ENCODE data around the gene TMEM236. TPM values are rescaled to one million over a fixed set of nuclear protein-coding genes. Genes with fewer than 3 reads are reported as not detected.

TMEM236 gene
- total and polyA plus RNA-seq, 2 donors (not counting 3 experiments of a cell fraction or from before 2014, with no cell fraction given) = 0.24 to 0.29 TPM

DNA sequence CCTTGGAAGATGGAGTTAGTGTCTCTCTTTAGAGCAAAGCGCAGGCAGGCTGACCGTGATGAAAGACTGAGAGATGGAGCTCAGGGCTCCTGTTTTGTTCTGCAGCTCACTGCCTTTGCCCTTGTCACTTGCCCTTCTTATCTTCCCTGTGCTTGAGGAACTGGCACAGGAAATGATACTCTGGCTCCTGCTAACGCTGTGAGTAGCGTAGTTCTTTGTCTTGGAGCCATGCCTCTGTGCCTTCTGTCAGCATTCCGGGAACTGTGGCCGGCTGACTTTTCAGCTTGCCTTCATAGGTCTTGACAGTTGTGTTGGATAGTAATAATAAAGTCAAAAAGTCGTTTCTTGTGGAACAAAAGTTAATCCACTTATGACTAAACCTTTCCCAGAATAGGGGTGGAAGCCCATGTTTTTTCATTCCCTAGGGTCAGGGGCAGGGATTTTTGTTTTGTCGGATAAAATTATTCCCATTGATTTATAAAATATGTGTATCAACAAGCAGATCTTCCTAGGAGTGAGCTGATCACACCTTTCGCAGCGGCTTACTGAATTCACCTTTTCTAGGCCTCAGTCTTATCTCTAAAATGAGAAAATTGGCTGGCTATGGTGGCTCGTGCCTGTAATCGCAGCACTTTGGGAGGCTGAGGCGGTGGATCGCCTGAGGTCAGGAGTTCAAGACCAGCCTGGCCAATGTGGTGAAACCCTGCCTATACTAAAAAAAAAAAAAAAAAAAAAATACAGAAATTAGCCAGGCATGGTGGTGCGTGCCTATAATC, 16.6 kb upstream of the TMEM236 start:
- no peaks in the 10 kb centered on the region for H3K36me3 ChIP-seq (ENCODE audit: control insufficient read depth in 2 of 2, extremely low read depth in 1 of 2, insufficient read depth in 2 of 2, low read length in 2 of 2)
- FAIRE-seq = peak; percentile 79
- no peaks in the 10 kb centered on the region for H3K79me2 ChIP-seq (ENCODE audit: control insufficient read depth, insufficient read depth, low read length)
- peak overlapping the region; percentile 23 for H3K4me2 ChIP-seq (ENCODE audit: insufficient read depth, low read length)
- H3K4me3 ChIP-seq (replicated peaks in 1 of 3; ENCODE audit: insufficient read depth in 1 of 3, low read depth in 1 of 3, low read length in 3 of 3) = no peak overlapping the region
- no peak for TF ChIP-seq EZH2 (IDR thresholded peaks at IDR 0.05; ENCODE audit: borderline replicate concordance, low read depth, low read length, severe bottlenecking)
- peak; percentile 62 for TF ChIP-seq GATA2 (IDR thresholded peaks at IDR 0.05; ENCODE audit: insufficient read depth, insufficient read length, low read depth, low read length)
- no peak for TF ChIP-seq JUN (IDR thresholded peaks at IDR 0.05; ENCODE audit: borderline replicate concordance, insufficient read depth, insufficient read length, low read depth)
- peak; percentile 81 for DNase-seq (ENCODE audit: low read depth, low spot score)
- no peaks in the 10 kb centered on the region for H4K20me1 ChIP-seq (replicated peaks; ENCODE audit: control insufficient read depth, extremely low read depth, insufficient read depth, low read length)
- no peaks in the 10 kb centered on the region for H3K9me1 ChIP-seq (replicated peaks; ENCODE audit: control insufficient read depth, extremely low read depth, insufficient read depth, low read length)
- BruUV-seq (replicated peaks) = no TSS peak
- intact Hi-C loops (cut with micrococcal nuclease) = loop anchor here (1.0 kb wide), 1 partner anchor 91 kb away; the partner anchor contains the start of gene STAM
- H3K4me1 ChIP-seq (ENCODE audit: control insufficient read depth, extremely low read depth, insufficient read depth, low read length) = peaks cover 9% of the 10 kb centered on the region
- dilution Hi-C loops (cut with MboI; ENCODE audit: extremely low pct_ligation_motif_present, low sequenced_read_pairs) = no loop called here
- no peaks in the 10 kb centered on the region for H3K27me3 ChIP-seq (ENCODE audit: control insufficient read depth in 2 of 2, insufficient read depth in 2 of 2, low read length in 2 of 2)
- ChIA-PET POLR2A (no interaction called here), CTCF (interaction anchor here (0.6 to 4.5 kb wide), 15 partner anchors 8 to 790 kb away, joined by 3 to 38 read pairs (median 3); partner anchors contain the start of genes HACD1 and STAM)
- H3K9ac ChIP-seq (replicated peaks; ENCODE audit: extremely low read depth, insufficient read depth, low read length) = no peak overlapping the region
- H2AFZ ChIP-seq (ENCODE audit: low read depth, low read length) = peak overlapping the region; percentile 4
- peak overlapping the region; percentile 40 for H3K27ac ChIP-seq (ENCODE audit: insufficient read depth, low read depth, low read length)
- no peaks in the 10 kb centered on the region for H3K9me3 ChIP-seq (replicated peaks; ENCODE audit: control insufficient read depth, insufficient read depth, low read length)

DNA sequence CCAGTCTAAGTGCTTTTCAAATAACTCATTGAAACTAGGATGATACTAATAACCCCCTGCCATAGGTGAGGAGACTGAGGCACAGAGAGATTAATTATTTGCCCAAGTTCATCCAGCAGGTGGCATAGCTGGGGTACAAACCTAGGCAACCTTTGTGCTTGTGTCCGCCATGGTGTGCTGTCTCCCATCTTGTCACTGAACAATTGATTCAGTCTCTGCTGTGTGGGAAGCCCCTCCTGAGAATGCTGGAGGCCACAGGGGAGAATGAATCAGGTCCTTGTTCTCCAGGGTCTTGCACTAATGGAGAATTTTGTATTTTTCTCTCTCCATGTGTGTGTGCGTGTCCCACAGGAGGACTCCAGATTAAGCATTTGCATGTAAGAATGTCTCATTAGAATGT, 15.8 kb upstream of the TMEM236 start:
- Histone ChIP-seq H2AFZ (ENCODE audit: low read depth, low read length) (no peak overlapping the region), H3K27ac (ENCODE audit: insufficient read depth, low read depth, low read length) (no peak overlapping the region), H3K79me2 (ENCODE audit: control insufficient read depth, insufficient read depth, low read length) (no peaks in the 10 kb centered on the region), H3K4me1 (ENCODE audit: control insufficient read depth, extremely low read depth, insufficient read depth, low read length) (peaks cover 9% of the 10 kb centered on the region), H3K4me2 (ENCODE audit: insufficient read depth, low read length) (no peak overlapping the region), H3K9ac (replicated peaks; ENCODE audit: extremely low read depth, insufficient read depth, low read length) (no peak overlapping the region), H3K4me3 (replicated peaks in 1 of 3; ENCODE audit: insufficient read depth in 1 of 3, low read depth in 1 of 3, low read length in 3 of 3) (no peak overlapping the region), H3K27me3 (ENCODE audit: control insufficient read depth in 2 of 2, insufficient read depth in 2 of 2, low read length in 2 of 2) (no peaks in the 10 kb centered on the region), H3K36me3 (ENCODE audit: control insufficient read depth in 2 of 2, extremely low read depth in 1 of 2, insufficient read depth in 2 of 2, low read length in 2 of 2) (no peaks in the 10 kb centered on the region), H3K9me1 (replicated peaks; ENCODE audit: control insufficient read depth, extremely low read depth, insufficient read depth, low read length) (no peaks in the 10 kb centered on the region), H3K9me3 (replicated peaks; ENCODE audit: control insufficient read depth, insufficient read depth, low read length) (no peaks in the 10 kb centered on the region), H4K20me1 (replicated peaks; ENCODE audit: control insufficient read depth, extremely low read depth, insufficient read depth, low read length) (no peaks in the 10 kb centered on the region)
- ChIA-PET CTCF (interaction anchor here (0.6 to 4.5 kb wide), 9 partner anchors 26 to 137 kb away, joined by 3 to 38 read pairs (median 4); partner anchors contain the start of genes HACD1 and STAM), POLR2A (no interaction called here)
- TF ChIP-seq CTCF (IDR thresholded peaks at IDR 0.05; ENCODE audit: extremely low read depth in 1 of 2, insufficient read depth in 1 of 2, low read depth in 1 of 2, low read length in 2 of 2) (peak; percentile 5 to 6), GATA2 (IDR thresholded peaks at IDR 0.05; ENCODE audit: insufficient read depth, insufficient read length, low read depth, low read length) (no peak)
- FAIRE-seq = no peak
- no peak for DNase-seq (ENCODE audit: low read depth, low spot score)
- intact Hi-C loops (cut with micrococcal nuclease) (loop anchor here (2.0 kb wide), 1 partner anchor 479 kb away; no protein-coding TSS in a partner anchor), dilution Hi-C loops (cut with MboI; ENCODE audit: extremely low pct_ligation_motif_present, low sequenced_read_pairs) (no loop called here)
- BruUV-seq (replicated peaks) = no TSS peak
